HG02840 (cell line): Measurements from ENCODE around the gene CPT1C.

Experiments
- ATAC-seq: cut with Tn5 transposase; IDR thresholded peaks from one replicate; pipeline ENCODE4 v1.9.1; 2021; ENCODE audit warnings: mild to moderate bottlenecking, moderate library complexity, moderate number of reproducible peaks; ENCODE audit not compliant: unreplicated experiment, low FRiP score

The CPT1C gene

DNA sequence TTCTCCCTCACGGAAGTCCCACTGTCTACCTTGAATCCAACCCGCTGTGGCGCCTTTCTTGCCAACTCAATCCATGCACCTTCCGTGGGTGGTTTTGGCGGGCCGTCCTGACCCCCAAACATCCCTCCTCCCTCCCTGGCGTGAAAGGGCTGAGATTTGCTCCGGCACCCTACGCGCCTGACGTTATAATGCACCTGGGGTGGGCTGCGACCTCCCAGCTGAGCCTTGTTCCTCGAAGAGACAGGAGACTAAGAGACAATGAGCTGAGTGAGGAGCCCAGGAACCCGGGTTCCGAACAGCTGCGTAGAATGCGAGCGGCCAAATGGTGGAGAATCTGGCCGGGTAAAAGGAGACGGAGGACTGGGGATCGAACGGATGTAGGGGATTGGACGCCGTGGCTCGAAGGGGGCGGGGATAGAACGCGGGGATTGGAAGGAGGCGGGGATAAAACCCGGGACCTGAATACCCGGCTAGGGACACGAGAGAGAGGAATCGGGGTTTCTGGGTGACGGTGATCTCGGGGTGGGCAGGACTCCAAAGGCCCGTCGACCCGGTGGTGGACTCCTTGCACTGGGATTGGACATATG, at the start of gene CPT1C:
Gene CPT1C (plus strand): TSS at position 461 of the 587 bp plus-strand sequence. CDS start 1,137 bp downstream, outside the sequence.
- no peak for ATAC-seq

DNA sequence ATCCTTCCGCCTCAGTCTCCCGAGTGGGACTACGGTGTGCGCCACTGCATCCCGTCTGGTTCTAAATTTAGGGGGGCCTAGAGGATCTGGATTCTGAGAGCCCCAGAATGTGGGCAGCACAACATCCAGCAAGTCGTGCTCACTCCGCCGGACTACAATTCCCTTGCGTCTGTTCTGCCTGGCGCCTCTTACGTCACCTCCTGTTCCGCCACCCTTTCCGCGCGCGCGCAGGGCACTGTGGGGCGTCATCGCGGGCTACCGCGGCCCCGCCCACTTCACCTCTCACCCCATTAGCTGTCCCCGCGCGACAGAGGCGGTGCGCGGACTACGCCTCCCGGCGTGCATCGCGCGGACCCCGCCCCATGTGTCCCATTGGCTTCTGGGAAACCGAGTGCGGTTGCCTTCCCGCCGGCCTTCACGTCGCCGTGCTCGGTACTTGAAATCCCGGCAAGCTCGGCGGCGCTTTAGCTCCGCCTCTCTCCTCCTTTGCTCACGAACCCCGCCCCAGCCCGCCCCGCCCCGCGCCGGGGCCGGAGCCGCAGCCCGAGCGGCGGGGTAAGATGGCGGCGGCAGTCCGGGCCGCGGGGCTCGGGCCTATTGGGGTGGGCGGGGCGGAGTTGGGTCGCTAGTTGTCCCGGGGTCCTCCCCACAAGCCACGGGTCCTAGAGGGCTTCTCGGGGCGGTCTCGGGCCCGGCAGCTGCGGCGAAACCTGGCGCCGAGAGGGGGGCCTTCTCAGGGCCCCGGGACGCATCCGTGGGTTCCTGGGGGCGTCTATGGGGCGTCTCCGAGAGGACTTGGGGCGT, 49.0 kb upstream of the CPT1C start, which contains the start of gene SCAF1:
Gene SCAF1 (plus strand): TSS at position 522 of the 804 bp plus-strand sequence. CDS start 2,818 bp downstream, outside the sequence.
- ATAC-seq: peak; percentile 64

DNA sequence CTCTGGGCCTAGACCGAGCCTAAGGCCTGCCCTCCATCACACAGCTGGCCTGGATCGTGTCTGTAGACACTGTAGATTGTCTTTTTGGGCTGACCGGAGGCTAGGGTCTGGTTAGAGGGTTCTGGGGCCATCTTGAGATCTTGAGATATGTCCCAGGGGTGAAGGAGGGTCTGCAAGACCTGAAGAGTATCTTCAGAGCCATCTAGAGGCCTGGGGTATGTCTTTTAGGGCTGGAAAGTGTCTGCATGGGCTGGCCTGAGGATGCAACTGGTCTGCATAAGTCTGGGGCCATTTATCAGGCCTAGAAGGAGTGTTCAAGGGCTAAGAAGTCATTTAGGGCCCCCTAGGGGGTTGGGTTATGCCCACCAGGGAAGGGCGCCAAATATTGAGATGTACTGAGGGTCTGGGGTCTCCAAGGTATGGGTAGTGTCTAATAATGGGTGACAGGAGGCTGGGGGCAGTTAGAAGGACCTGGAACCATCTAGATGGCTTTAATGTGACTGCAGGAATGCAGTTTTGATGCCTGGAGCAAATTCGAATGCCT, 48.4 kb upstream of the CPT1C start:
- ATAC-seq: no peak

DNA sequence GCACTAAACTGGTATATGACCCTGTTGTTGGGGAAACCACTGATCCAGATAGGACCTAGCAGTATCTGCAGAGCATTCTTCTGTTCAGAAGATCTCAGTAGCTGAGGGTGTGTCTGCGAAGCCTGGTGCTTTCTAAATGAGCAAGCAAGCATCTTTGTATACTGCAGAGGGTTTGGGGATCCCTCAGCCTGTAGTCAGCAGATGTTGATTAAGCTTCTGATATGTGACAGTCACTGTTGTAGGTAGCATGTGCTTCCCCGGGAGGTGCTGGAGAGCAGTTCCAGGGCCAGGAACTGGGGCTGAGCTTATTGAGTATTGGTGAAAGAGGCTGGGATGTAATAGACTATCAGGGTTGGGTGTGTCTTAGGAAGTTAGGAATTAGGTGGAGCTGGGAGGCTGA, 47.5 kb upstream of the CPT1C start:
- ATAC-seq: no peak

DNA sequence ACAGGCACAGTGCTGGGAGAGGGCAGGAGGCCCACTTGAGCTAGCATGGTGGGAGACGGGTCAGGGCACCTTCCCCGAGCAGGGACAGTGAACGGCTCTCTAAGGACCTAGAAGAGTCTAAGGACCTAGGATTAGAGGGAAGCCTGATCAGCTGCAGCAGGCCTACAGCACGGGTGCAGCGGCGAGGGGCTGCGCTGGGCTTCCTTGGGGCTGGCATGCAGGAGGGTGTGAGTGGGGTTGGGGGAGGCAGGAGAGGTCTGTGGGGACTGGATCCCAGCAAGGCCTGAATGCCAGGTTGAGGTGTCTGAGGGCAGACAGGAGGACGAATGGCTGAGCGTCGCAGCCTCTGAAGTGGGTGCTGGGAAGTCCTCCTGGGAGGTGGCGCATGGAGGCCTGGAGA, 45.3 kb upstream of the CPT1C start:
- ATAC-seq: no peak

DNA sequence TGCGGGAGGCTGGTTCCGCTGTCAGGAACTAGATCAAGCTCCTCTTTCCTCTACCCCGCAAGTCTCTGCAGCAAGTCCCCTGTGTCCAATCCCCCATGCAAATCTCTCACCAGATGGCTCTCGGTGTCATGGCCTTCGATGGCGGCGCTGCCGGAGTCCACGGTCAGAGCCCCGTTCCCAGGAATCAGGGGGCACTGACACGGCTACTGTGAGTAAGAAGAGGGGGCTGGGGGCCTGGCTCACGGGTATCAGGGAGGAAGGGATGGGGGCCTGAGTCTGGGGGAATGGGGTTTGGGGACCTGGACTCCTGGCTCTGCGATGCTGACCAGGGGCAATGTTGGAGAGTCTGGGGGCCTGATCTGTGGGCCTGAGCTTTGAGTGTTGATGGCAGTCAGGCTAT, 44.9 kb upstream of the CPT1C start:
- ATAC-seq: no peak

DNA sequence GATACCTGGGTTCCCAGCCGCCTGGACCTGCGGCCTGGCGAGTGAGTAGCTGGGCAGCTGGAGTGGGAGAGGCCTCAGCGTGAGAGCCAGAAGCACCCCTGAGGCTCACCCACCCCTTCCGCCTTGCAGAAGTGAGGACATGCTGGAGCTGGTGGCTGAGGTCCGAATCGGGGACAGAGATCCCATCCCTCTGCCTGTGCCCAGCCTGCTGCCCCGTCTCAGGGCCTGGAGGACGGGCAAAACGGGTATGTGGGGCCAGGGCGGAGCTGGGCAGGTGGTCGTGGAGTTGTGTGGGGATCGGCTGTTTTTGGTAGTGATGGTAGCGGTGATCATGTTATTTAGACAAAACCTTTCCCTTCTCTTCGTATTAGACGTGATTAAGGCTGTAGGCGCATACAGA, 44.3 kb upstream of the CPT1C start:
- ATAC-seq: no peak

DNA sequence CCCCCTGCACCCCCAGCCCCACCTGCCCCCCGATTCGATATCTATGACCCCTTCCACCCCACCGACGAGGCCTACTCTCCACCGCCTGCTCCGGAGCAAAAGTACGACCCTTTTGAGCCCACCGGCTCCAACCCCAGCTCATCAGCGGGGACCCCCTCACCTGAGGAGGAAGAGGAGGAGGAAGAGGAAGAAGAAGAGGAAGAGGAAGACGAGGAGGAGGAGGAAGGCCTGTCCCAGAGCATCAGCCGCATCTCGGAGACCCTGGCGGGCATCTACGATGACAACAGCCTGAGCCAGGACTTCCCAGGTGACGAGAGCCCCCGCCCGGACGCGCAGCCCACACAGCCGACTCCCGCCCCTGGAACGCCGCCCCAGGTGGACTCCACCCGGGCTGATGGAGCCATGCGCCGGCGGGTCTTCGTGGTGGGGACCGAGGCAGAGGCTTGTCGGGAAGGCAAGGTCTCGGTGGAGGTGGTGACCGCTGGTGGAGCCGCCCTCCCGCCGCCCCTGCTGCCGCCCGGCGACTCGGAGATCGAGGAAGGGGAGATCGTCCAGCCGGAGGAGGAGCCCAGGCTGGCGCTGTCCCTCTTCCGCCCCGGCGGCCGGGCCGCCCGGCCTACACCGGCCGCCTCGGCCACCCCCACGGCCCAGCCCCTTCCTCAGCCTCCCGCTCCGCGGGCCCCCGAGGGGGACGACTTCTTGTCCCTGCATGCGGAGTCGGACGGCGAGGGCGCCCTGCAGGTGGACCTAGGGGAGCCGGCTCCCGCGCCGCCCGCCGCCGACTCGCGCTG, 39.7 kb upstream of the CPT1C start:
- no peak for ATAC-seq

DNA sequence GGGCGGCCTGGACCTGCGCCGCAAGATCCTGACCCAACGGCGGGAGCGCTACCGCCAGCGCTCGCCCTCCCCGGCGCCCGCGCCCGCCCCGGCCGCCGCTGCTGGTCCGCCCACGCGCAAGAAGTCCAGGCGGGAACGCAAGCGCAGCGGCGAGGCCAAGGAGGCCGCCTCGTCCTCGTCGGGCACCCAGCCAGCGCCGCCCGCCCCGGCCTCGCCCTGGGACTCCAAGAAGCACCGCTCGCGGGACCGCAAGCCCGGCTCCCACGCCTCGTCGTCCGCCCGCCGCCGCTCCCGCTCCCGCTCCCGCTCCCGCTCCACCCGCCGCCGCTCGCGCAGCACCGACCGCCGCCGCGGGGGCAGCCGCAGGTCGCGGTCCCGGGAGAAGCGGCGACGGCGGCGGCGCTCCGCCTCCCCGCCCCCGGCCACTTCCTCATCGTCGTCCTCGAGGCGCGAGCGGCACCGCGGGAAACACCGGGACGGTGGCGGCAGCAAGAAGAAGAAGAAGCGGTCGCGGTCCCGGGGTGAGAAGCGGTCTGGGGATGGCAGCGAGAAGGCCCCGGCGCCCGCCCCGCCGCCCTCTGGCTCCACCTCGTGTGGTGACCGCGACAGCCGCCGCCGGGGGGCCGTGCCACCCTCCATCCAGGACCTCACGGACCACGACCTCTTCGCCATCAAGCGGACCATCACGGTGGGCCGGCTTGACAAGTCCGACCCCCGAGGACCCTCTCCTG, 38.9 kb upstream of the CPT1C start:
- no peak for ATAC-seq

DNA sequence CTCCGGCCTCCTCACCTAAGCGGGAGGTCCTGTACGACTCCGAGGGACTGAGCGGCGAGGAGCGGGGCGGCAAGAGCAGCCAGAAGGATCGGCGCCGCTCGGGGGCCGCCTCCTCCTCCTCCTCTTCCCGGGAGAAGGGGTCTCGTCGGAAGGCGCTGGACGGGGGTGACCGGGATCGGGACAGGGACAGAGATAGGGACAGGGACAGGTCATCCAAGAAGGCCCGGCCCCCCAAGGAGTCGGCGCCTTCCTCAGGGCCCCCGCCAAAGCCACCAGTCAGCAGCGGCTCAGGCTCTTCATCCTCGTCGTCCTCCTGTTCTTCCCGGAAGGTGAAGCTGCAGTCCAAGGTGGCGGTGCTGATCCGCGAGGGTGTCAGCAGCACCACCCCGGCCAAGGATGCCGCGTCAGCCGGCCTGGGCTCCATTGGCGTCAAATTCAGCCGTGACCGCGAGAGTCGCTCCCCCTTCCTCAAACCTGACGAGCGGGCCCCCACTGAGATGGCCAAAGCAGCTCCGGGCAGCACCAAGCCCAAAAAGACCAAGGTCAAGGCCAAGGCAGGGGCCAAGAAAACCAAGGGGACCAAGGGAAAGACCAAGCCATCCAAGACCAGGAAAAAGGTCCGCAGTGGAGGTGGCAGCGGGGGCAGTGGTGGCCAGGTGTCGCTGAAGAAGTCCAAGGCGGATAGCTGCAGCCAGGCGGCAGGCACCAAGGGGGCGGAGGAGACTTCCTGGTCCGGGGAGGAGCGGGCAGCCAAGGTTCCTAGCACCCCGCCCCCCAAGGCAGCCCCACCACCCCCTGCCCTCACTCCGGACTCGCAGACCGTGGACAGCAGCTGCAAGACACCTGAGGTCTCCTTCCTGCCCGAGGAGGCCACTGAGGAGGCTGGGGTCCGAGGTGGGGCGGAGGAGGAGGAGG, 38.1 kb upstream of the CPT1C start:
- no peak for ATAC-seq

DNA sequence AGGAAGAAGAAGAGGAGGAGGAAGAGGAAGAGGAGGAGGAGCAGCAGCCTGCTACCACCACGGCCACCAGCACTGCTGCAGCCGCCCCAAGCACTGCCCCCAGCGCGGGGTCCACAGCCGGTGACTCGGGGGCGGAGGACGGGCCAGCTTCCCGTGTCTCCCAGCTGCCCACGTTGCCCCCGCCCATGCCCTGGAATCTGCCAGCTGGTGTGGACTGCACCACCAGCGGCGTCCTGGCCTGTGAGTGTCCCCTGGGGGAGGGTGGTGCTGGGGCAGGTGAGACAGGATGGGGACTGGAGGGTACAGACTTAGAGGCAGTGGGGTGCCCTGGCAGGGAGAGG, 37.5 kb upstream of the CPT1C start:
- no peak for ATAC-seq

DNA sequence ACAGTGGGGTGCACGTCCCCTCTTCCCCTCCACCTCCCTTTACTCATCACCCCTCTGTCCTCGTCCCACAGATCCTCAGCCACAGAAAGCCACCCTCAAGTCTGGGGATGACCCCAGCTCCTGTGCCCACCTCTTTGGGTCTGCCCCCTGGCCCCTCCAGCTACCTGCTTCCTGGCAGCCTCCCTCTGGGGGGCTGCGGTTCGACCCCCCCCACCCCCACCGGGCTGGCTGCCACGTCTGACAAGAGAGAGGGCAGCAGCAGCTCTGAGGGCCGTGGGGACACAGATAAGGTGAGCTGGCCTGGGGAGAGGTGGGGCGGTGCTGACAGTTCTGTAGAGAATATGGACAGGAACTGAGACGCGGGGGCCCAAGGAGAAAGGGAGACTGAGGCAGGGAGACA, 36.3 kb upstream of the CPT1C start:
- no peak for ATAC-seq

DNA sequence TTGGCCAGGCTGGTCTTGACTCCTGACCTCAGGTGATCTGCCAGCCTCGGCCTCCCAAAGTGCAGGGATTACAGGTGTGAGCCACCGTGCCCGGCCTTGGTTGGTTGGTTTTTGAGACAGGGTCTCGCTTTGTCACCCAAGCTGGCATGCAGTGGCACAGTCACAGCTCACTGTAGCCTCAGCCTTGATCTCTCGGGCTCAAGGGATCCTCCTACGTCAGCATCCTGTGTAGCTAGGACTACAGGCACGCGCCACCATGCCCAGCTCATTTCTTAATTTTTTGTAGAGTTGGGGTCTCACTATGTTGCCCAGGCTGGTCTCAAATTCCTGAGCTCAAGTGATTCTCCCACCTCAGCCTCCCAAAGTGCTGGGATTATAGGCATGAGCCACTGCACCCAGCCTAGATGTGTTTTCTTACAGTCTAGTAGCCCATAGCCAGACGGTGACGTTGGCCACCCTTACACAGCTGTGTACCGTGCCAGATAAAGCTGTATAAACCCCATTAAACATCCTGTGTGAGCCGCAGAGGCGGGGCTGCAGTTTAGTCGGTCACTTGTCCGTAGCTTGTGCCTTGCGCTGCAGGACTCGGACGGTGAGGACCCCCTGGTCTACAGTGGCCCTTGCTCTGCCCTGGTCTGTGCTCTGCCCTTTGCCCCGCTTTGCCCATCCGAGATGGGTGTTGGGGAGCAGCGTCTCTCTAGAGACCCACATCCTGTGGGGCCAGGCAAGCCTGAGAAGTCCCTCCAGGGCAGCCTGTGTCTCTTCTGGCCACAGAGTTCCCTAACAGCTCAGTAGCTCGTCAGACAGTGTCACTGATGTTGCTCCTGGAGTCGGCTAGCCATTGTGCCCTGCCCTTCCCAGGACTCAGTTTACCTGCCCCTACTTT, 35.1 kb upstream of the CPT1C start:
- no peak for ATAC-seq

DNA sequence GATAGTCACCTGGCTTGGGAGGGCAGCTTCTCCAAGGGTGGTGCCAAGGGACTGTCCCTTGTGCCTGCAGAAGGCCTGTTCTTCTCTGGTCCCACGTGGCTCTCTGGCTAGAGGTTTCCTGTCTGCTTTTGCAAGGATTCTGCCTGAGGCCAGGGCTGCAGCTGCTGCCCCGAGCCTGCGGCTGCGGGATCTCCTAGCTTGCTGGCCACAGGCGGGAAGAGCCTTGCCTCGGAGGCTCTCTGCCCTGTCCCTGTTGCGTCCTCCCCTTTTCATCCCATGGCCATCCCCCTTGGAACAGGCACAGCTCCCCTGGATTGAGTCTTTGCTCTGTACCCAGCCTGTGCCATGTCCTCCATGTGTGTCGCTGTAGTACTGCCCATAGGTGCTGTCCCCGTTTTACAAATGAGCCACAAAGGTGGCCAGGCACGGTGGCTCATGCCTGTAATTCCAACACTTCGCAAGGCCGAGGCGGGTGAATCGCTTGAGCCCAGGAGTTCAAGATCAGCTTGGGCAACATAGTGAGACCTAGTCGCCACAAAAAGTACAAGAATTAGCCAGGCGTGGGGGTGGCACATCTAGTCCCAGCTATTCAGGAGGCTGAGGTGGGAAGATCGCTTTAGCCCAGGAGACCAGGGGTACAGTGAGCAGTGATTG, 34.3 kb upstream of the CPT1C start:
- ATAC-seq: no peak

DNA sequence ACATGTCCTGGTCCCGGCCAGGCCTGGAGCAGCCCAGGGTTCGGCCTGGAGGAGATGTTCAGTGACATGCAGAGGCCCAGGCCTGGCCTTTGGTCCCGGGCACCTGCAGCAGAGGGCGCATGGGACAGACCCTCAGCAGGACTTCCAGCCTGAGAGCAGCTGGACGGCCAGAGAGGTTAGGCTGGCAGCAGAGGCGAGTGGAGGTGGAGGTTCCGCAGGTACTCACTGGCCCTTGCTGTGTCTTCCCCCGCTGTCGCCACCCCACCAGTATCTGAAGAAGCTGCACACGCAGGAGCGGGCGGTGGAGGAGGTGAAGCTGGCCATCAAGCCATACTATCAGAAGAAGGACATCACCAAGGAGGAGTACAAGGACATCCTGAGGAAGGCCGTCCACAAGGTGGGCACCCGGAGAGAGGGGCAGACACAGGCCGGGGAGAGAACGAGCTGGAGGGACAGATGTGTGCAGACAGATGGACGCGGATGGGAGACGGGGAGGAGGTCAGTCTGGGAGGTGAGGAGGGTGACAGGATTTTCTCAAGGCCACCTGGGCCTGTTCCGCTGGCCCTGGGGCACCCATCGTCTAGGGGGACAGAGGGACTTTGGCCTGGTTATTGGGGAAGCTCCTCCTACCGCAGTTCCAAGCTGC, 33.3 kb upstream of the CPT1C start:
- no peak for ATAC-seq

DNA sequence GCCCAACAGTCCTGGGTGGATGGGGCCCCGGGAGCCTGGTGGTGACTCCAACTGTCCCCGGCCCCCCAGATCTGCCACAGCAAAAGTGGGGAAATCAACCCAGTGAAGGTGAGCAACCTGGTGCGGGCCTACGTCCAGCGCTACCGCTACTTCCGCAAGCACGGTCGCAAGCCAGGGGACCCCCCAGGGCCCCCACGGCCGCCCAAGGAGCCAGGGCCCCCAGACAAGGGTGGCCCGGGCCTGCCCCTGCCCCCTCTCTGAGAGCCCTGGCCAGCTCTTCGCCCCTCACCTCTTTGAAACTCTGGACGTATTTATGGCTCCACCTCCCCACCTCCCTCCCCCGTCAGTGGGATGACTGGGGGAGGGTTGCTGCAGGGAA, 32.8 kb upstream of the CPT1C start:
- no peak for ATAC-seq

DNA sequence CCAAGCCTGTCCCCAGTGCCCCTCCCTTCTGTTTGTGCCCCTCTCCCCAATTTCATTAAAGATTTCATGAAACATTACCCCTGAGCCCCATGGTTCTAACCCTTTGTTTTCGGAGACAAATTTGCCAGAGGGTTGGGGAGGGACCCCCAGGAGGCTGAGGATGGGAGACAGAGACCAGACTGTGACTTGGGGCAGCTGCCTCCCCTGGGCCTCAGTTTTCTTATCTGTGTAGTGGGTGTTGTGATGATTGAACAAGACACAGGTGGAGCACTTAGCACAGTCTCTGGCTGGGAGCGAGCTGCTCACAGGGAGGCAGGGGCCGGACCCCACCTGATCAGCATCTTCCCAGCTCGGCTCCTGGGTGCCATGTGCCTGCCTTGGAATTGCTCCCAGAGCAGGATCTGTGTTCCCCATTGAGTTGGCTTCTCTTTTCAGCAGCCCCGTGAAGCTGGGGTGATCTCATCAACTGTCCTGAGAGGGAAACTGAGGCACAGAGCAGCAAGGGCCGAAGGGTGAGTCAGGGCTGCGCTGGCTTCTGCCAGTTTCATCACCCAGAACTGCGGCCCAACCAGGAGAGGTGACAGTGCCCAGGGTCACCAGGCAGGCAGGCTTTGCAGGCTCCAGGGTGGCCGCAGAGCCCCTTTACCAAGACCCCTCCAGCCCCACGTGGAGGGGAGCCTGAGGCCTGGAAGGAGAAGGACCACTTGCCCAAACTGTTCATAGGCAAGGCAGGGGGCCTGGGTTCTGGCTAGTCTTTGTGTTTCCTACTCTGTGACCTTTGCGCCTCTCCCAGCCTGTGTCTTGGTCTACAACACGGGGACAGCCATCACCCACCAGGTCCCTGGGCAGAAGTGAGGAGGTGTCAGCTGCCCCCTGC, 32.1 kb upstream of the CPT1C start:
- no peak for ATAC-seq
